Measurements from ENCODE around the gene CC2D1B.

- TF ChIP-seq, protein P1, sequence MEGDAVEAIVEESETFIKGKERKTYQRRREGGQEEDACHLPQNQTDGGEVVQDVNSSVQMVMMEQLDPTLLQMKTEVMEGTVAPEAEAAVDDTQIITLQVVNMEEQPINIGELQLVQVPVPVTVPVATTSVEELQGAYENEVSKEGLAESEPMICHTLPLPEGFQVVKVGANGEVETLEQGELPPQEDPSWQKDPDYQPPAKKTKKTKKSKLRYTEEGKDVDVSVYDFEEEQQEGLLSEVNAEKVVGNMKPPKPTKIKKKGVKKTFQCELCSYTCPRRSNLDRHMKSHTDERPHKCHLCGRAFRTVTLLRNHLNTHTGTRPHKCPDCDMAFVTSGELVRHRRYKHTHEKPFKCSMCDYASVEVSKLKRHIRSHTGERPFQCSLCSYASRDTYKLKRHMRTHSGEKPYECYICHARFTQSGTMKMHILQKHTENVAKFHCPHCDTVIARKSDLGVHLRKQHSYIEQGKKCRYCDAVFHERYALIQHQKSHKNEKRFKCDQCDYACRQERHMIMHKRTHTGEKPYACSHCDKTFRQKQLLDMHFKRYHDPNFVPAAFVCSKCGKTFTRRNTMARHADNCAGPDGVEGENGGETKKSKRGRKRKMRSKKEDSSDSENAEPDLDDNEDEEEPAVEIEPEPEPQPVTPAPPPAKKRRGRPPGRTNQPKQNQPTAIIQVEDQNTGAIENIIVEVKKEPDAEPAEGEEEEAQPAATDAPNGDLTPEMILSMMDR (IDR thresholded peaks at IDR 0.05; ENCODE audit: low read depth, low read length): no peak
- no peak for TF ChIP-seq EZH2phosphoT487 (IDR thresholded peaks at IDR 0.05; ENCODE audit: low read depth)
These were observed 44.9 kb downstream of the CC2D1B start for GRCh38 chr1:52321061-52321460.

All from OCI-LY3 (cell line).